Head of caudate nucleus (tissue), 42 donors: ENCODE data around the gene ARHGEF40.
A peak's percentile ranks its signal among the peaks of the same experiment; 100 is the strongest.

Experiments used
- DNase-seq, 42 donors: peaks; one replicate each; pipeline versions ENCODE4 v3.0.0 to v3.0.0-alpha.2; 2020 to 2021; ENCODE audit warnings: mixed read lengths in 7 of 42
- intact Hi-C: fragments of 100-400 bp; cut with DNase I; formaldehyde crosslinking; loops from one replicate; pipeline ENCODE4 v1.15.0; 2022

The ARHGEF40 gene

DNA sequence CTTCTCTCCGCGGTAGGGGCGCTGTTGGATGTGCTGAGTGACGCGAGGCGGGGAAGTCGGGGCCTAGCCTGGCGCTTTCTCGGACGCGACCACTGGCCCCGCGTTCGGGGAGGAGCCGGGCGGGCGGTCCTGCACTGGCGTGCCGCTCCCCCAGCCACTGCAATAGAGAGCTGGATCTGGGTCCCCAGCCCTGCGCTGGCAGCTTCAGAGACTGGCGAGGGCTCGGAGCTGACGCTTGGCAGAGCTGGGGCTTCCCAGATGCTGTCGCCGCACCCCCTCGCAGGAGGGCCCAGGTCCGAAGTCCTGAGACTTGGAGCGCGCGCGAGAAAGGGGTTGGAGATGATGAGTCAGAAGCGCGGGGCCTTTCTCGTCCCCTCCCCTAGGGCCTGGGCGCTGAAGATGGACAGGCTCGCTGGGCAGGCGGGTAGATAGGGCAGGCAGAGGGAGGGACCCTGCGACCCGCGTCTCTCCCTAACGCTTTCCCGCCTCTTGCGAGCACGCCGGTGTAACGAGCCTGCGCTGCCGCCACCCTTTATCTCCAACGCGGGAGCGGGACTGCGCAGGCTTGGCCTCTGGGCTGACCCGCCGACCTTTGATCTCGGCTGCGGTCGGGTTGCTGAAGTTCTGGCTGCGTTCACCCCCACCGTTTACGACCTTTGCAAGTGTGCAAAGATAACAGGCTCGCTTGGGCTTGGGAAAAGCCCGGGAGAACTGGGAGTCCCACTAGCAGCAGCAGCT lies 33.8 kb downstream of the ARHGEF40 start:
- intact Hi-C loops = loop anchor here (10.0 kb wide), 3 partner anchors 249 to 451 kb away; no protein-coding TSS in a partner anchor
- DNase-seq = peak; percentile 93 to 99 (median 98)

DNA sequence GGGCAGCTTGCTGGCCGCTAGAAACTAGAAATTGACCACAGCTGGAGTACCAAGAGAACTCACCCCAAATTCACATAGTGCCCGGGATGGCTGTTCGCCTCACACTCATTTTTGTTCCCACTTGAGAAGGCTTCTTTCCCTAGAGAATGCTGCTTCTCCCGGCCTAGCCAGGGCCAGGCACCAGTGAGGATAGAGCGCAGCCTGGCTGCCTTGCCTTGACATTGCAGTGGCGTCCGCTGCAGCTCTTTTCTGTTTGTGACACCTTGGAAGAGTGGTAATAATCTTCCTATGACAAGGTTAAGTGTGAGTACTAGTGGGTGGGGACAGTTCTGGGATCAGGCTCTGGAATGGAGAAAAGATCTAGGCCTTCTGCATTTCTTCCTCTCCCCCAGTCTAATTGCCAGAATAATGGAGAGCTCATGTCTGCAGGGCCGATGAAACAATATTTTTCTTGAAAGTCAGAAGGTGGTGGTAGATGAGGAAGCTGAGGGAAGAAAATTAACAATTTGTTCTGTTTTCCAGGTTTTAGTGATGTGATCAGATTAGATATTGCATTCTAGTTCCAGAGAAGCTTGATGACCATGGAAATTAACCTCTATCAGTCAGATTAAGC lies 34.5 kb downstream of the ARHGEF40 start:
- intact Hi-C loops = loop anchor here (10.0 kb wide), 3 partner anchors 250 to 450 kb away; no protein-coding TSS in a partner anchor

DNA sequence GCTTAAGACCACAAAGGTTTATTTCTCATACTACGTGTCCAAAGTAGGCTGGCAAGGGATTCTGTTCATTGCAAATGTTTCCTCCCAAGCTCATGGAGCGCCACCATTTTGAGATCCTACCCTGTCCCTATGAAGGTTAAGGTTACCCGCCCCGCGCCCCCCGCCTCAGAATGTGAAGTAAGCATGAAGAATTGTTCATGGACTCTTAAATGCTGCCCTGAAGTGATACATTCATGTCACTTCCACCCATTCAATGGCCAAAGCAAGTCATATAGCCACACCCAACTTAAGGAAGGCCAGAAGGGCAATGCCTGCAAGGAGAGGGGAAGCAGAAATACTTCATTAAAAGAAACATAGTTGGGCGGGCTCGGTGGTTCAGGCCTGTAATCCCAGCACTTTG lies 35.0 kb downstream of the ARHGEF40 start:
- intact Hi-C loops = loop anchor here (10.0 kb wide), 3 partner anchors 250 to 450 kb away; no protein-coding TSS in a partner anchor
- no peak for DNase-seq

More for the DNA sequence above, 34.5 kb downstream of the ARHGEF40 start:
- DNase-seq = peak; percentile 73 to 94 (median 85)

DNA sequence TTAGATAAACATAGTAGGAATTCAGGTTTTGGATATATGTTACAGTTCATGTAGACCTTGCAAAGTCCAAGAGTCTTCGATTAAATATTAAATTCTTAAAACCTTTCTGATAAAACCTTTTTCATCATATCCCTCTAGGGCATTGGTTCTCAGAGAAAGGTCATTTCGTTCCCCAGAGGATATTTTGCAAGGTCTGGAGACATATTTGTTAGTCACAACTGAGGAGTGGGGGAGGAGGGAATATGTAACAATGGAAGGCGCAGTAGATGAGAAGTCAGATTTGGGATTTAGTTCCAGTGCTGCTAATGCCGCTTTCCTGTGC lies 36.0 kb downstream of the ARHGEF40 start:
- intact Hi-C loops = loop anchor here (10.0 kb wide), 3 partner anchors 251 to 449 kb away; no protein-coding TSS in a partner anchor
- no peak for DNase-seq

DNA sequence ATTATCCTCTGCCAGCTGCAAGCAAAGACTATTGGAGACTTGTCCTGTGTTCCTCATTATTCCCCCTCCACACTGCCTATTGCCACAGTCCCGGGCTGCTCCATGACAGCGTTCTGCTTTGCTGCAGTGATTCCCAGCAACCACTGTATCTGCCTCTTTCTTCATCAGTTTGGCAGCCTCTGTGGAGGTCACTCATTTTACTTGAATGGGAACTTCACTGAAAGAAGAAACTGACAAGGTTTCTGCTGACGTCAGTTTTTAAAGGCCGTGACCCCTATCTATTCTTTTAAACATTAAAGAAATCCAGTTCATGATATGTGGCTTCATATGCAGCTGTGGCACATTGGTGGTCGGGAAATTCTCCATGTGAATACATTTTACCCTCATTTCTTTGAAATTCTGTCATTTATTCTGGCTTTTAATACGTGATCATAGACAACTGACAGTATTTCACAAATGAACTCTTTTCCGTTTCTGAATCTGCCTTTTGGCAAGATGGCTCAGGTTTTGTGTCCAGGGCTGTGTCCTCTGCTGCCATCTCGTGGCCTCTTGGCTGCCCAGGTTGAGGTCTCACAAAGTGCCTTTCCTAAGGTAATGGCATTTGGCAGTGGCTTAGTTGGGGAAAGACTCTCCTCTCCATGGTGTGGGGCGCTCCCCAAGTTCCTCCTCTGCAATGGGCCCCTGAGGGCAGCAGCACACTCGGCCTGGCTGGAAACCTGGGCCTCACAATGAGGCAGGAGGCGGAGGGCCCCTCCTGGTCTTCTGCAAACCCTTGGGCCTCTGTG lies 36.6 kb downstream of the ARHGEF40 start:
- DNase-seq = peak; percentile 60 to 93 (median 85)
- intact Hi-C loops = loop anchor here (10.0 kb wide), 3 partner anchors 252 to 448 kb away; no protein-coding TSS in a partner anchor

DNA sequence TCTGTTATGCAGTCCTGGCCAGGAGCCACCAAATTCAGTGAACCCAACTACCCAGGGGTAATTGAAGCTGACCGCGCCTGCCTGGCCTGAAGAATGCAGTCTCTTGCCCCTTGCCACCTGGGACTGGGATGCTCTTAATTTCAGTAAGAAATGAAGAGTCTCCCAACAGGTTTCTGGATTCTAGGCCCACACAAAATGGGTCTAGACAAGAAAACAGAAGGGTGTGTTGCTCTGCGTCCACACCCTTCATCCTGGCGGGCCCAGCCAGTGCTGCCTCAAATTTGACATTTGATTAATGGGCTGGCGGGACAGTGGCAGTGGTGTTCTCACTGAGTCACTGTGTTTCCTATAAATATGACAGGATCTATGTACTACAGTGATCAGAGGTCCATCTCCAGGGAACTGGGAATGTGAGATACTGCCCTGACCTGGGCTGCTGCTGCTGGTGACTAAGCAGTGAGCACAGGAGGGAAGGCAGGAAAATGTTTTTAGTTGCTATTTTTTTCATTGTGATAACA lies 37.2 kb downstream of the ARHGEF40 start:
- intact Hi-C loops = loop anchor here (10.0 kb wide), 3 partner anchors 253 to 447 kb away; no protein-coding TSS in a partner anchor
- no peak for DNase-seq

DNA sequence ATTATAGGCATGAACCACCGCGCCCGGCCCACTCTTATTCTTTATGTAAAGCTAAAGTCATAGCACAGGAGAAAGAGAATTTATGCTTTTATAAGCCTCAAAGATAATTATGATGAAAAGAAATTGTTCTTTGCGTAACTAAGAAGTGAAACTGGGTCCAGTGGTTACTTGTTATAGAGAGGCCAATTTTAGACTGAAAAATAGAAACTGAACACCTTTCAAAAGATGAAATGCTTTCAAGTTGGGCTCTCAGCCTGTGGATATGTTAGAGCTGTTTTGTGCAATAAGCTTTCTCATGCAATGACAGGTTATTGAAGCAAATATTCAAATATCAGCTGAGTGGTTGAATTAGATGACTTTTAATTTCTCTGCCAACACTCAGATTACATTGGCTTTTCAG lies 38.7 kb downstream of the ARHGEF40 start:
- intact Hi-C loops = loop anchor here (10.0 kb wide), 3 partner anchors 254 to 446 kb away; no protein-coding TSS in a partner anchor
- DNase-seq = no peak

DNA sequence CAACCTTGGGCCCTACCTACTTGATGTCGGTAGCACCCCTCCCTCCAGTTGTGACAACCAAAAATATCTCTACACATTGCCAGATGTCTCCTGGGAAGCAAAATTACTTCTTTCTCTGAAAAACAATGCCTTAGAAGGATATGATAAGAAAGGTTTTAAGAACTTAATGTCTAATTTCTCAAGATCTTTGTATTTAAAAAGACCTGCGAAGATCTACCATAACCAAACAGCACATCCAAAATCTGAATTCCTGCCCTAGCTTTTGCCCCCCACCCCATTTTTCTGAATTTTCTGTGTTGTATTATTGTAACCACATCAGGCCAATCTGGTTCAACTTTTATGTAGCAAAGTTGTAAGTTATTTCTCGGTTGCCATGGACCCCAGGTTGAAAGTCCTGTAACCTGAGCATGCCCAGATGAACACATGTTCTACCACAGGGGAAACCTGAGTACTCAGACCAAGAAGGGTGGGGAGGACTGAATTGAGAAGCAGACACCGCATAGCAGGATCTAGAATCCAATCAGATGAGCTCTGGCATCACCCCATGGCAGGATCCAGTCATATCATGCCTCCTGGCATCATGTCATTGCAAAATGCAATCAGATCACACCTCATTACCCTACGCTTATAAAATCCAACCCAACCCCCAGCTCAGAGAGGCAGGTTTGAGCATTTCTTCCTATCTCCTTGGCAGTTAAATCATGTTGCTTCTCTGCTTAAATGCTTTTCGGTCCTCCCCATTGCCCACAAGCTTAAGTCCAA lies 39.5 kb downstream of the ARHGEF40 start:
- intact Hi-C loops = loop anchor here (10.0 kb wide), 3 partner anchors 255 to 445 kb away; no protein-coding TSS in a partner anchor
- DNase-seq = no peak

DNA sequence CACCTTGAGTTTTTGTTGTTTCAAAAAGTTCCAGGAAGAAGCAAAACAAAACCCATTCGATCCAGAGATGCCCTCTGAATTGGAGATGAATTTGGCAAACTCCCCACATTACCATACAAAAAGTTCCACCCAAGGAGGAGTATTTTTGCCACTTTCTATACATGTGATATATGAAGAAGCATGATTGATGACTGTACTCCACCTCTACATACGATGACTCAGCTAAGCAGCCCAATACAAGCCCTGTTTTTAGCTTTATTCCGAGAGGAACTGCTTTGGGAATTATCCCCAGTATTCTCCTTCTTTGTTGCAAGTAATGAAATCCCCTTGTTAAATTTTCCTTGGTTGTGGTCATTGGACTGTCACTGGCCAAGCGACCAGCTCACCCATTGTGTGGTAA lies 42.2 kb downstream of the ARHGEF40 start:
- intact Hi-C loops = no loop called here
- DNase-seq = no peak

DNA sequence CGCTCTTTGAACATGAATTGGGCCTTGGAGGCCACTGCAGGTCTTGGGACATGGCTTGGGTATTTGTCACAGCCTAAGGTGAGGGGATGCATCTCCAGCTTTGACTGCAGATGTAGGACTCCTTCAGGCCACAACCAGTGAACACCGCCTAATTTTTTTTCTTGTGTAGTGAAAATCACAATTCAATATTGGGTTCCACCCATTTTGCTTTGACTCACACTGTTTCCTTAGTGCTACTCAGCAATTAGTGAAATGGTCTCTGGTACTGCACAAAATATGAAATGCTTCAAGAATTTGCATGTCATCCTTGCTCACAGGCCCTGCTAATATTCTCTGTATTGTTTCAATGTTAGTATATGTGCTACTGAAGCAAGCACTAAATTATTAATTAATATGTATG lies 43.3 kb downstream of the ARHGEF40 start:
- no peak for DNase-seq
- intact Hi-C loops = no loop called here

DNA sequence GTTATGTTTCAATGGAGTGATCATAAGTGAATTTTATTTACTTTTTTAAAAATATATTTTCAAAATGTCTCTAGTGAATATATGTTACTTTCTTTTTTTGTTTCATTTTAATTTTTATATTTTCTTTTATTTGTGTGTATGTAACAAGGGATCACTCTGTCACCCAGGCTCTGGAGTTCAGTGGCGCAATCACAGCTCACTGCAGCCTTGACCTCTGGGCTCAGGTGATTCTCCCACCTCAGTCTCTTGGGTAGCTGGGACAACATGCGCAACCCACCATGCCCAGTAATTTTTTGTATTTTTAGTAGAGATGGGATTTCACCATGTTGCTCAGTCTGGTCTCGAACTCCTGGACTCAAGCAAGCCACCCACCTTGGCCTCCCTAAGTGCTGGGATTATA lies 48.8 kb downstream of the ARHGEF40 start:
- intact Hi-C loops = no loop called here
- no peak for DNase-seq

DNA sequence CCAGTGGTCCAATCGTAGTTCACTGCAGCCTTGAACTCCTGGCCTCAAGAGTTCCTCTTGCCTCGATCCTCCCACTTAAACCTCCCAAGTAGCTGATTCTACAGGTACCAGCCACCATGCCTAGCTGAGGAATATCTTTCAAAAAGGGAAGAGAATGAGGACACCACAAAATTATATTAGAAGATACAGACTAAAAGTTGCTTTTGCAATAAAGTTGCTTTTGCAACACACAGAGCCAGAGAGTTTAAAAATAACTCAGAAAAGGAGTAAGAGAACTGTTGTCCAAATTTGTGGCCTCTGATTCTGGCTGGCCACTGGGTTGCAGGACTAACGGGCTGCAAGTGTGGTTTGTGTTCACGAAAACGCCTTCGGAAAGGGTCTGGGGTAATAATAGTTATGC lies 50.6 kb downstream of the ARHGEF40 start:
- intact Hi-C loops = no loop called here
- no peak for DNase-seq

DNA sequence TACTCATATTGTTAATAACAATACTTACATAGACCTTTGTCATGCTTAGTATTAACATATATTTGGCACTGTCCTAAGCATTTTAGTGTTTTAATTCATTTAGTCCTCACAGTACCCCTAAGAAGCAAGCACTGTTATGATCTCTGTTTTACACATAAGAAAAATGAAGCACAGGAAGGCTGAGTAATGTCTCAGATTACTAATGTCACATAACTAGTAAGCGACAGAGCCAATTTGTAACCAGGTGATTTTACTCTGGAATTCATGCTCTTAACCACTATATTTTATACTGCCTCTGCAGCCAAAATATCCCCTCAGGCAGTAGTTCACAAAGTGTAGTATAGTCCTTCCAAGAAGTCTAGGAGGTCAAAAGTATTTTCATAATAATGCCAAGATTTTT lies 51.0 kb downstream of the ARHGEF40 start:
- no peak for DNase-seq
- intact Hi-C loops = no loop called here

DNA sequence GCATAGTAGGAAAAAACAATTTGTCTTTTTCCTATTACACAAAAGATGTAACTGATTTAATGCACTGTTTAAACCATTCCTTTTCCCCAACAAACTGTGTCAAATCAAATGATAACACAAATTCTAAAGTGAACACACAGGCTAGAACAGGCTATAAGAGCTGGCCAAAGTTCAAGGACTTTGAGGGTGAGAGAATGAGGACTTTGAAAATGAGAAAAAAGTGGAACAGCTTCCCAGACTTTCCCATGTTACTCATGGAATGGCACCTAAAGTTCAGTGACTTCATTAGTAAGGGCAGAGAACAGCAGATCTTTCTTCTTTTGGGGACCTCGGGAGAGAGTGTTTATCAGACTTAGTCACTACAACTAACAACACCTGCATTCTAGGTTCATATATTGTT lies 53.3 kb downstream of the ARHGEF40 start:
- DNase-seq = no peak
- intact Hi-C loops = no loop called here

DNA sequence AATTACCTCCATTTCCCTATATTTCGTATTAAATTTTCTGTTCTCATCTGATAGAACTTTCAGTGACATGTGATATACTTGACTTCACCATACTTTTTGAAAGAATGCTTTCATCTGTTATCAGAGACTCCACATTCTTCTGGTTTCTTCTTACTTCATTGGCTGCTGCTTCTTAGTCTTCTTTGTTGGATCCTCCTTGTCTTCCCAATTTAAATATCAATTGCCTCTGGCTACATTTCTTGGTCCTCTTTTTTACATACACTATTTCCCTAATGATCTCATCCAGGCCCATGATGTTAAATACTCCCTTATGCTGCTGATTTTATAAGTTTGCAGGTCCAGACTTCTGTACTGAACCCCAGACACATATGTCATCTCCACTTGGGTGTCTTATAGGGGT lies 63.8 kb downstream of the ARHGEF40 start:
- DNase-seq = no peak
- intact Hi-C loops = no loop called here

DNA sequence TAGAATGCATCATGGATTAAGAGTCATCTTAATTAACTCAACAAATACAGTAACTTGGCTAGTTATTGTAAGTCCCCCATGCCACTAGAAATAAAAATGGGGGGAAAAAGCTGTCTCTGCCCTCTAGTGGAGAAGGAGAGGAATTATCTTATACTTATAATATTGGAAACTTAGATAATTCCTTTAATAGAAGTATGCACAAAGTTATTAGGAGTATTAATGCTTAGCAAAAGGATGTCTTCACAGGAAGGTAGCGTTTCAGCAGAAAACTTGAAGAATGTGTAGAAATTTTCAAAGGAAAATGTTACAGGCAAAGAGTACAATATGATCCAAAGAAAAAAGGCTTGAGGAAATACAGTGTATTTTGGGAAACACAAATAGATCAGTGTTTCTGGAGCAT lies 65.9 kb downstream of the ARHGEF40 start:
- no peak for DNase-seq
- intact Hi-C loops = no loop called here
